GM19324 (cell line): Measurements from ENCODE around the gene HAGHL.
"Not testable (repeated sequence)": the region's sequence is repeated elsewhere in the genome, so short reads cannot be mapped to it uniquely, and the experiment has no call there.

Experiments used
- ATAC-seq: cut with Tn5 transposase; IDR thresholded peaks from one replicate; pipeline ENCODE4 v1.9.1; 2021; ENCODE audit warnings: mild to moderate bottlenecking, moderate library complexity; ENCODE audit not compliant: unreplicated experiment, low FRiP score

The HAGHL gene

DNA sequence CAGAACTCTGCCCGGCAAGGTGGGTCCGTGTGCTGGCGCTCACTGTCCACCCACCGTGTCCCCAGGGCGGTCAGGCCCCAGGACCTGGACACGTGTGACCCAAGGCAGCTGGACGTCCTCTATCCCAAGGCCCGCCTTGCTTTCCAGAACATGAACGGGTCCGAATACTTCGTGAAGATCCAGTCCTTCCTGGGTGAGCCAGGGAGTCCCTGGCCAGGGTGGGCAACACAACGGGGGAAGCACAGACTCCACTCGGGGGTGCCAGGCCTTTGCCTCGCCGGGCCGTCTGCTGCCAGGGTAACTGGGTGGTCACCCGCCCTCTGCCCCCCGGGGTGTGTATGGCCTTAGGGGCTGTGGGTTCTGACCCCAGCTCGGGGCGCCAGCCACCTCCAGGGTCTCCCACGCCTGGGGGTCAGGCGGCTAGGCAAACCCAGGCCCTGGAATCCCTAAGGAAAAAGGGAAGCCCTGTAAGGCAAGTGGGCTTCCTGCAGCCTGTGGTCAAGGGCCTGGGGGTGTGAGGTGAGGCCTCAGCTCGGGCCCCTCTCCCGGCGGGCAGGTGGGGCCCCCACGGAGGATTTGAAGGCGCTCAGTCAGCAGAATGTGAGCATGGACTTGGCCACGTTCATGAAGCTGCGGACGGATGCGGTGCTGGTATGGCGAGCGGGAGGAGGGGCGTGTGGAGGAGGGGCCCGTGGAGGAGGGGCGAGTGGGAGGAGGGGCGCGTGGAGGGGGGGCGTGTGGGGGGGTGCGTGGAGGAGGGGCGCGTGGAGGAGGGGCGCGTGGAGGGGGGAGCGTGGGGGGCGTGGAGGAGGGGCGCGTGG, 40.1 kb downstream of the HAGHL start:
- ATAC-seq: no peak

DNA sequence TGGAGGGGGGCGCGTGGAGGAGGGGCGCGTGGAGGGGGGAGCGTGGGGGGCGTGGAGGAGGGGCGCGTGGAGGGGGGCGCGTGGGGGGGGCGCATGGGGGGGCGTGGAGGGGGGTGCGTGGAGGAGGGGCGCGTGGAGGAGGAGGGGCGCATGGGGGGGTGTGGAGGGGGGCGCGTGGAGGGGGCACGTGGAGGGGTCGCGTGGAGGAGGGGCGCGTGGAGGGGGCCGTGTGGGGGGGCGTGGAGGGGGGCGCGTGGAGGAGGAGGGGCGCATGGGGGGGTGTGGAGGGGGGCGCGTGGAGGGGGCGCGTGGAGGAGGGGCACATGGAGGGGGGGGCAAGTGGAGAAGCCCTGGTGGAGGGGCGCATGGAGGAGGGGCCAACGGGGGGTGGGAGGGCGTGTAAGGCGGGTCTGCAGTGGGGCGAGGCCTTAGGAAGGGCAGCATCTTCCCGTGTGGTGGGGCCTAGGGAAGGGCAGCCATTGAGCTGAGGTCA, 40.9 kb downstream of the HAGHL start:
- ATAC-seq: no peak

GRCh38 chr16:768428-768827, 41.5 kb downstream of the HAGHL start:
- ATAC-seq: no peak

DNA sequence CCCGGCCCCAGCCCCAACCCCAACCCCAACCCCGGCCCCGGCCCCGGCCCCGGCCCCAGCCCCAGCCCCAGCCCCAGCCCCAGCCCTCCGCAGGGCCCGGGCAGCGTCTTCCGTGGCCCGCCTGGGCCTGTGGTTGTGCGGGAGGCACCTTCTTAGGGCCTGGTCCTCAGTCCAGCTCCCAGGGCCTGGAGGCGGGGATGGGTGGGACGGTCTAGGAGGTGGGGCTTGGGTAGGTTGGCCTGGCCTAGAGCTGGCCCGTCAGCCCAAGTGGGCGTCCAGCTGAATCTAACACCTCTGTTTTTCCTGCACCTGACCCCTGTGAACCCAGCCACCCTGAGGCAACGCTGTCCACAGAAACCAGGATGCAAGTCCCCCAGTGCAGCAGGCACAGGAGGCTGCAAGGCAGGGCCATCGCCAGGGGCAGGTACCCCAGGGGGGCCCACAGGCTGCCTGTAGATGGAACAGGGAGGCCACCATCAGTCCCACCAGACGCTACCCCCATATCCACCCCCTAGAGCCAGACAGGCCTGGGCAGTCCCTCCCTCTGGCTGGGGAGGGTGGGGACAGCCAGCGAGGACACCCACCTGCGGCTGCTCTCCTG, 42.4 kb downstream of the HAGHL start:
- no peak for ATAC-seq

- no peak for ATAC-seq
These were observed 43.0 kb downstream of the HAGHL start for GRCh38 chr16:769934-770333.

DNA sequence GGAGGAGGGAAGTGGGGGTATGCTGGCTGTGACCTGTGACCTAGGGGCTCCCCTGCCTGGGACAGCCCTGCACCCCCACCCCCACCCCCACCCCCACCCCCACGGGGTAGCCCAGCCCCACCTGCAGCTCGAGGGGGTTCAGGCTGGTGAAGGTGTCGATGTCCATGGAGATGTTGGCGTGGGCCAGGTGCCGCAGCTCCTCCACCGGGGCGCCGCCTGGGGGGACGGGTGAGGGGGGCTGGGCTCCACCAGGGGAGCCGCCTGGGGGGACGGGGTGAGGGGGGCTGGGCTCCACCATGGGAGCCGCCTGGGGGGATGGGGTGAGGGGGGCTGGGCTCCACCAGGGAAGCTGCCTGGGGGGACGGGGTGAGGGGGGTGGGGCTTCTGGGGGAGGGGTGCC, 43.5 kb downstream of the HAGHL start:
- ATAC-seq: no peak

GRCh38 chr16:772959-773358, 46.1 kb downstream of the HAGHL start:
- ATAC-seq: no peak

DNA sequence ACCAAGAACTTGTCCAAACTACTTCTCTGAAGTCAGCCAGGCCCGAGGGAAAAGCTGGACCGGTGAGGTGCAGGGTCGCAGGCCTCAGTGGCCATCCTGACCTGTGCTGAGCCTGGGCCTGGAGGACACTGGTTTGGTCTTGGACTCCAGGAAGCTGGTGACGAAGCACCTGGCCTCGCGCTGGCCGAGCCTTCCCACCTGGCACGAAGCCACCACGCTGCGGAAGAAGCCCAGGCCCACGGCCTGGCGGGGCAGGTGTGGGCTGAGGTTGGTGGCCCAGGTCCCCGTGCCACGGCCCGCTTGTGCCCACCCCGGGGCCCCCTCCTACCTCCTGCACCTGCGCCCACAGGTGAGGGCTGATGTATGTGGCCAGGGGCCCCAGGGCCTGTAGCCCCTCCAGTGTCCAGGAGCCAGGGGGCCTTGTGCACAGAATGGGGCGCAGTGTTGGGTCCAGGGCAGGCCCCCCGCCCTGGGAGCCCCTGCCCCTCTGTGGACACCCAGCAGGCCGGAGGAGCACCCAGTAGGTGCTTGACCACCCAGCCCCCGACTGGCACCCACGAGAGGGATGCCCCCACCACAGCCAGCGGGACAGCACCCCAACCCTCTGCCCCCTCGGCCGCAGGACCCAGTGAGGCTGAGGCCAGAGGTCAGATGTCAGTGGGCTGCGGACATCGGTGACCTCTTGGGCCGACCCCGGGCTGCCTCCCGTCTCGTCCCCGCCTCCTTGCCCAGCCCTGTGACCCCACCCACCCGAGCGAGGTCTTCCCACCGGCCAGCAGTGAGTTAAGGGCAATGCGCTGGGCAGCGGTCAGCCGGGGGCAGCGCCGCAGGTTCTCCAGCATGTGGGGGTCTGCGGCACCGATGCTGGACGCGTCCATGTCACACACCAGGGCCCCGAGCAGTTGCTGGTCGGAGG, 47.4 kb downstream of the HAGHL start:
- no peak for ATAC-seq

DNA sequence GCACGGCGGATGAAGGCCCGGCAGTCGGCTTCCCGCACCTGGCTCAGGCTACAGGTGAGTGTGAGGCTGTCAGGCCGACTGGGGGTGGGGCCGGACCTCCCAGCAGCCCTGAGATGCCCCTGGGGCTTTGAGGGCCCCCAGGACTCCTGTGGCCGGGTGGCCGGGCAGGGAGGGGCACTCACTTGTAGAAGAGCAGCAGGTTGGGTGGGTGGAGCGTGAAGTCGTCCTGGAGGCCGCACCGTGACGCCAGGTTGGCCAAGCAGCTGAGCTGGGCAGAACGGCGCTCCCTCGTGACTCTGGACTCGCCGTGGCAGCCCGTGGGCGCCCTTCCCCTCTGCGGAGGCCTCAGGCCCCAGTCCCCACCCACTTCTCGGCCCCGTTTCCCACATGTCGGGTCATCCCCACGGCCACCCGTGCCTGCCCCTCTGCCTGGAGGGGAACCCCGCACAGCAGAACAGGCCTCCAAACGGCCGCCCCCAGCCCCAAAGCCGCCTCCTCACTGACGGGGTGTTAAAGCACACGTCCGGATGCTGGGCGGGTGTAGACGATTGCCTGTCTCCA, 48.4 kb downstream of the HAGHL start:
- no peak for ATAC-seq

DNA sequence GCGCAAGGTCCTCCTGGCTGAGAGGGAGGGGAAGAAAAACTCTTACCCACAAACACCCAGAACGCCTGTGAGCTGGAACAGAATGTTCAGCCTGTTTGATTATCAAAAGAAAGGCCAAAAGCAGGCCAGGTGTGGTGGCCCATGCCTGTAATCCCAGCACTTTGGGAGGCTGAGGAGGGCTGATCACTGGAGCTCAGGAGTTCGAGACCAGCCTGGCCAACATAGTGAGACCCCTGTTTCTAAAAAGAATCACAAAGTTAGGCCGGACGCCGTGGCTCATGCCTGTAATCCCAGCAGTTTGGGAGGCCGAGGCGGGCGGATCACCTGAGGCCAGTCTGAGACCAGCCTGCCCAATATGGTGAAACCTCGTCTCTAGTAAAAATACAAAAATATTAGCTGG, 49.4 kb downstream of the HAGHL start:
- not testable (repeated sequence) for ATAC-seq

DNA sequence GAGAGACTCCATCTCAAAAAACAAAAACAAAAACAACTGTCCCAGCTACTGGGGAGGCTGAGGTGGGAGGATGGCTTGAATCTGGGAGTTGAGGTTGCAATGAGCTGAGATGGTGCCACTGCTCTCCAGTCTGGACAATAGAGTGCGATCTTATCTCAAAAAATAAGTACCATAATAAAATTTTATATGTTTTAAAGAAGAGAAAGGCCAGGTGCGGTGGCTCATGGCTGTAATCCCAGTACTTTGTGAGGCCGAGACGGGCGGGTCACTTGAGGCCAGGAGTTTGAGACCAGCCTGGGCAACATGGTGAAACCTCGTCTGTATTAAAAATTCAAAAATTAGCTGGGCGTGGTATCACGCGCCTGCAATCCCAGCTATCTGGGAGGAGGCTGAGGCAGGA, 49.9 kb downstream of the HAGHL start:
- ATAC-seq: no peak

GRCh38 chr16:777826-778225, 50.9 kb downstream of the HAGHL start:
- ATAC-seq: no peak

DNA sequence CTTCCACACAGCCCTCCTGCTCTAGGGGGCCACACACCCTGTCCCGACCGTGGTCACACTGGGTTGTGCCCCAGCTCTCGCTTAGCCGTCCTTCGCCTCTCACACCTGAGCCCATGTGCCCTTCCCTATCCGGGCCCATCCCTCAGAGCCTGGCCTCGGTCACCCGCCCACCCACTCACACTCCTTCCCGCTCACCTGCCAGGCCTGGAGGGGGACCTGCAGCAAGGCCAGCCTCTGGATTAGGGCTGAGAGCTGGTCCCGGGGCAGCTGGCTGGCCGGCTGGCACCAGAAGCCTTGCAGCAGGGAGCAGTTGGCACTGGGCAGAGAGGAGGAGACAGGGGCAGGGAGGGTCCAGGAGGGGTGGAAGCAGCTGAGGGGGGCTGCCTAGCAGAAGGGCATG, 51.5 kb downstream of the HAGHL start:
- no peak for ATAC-seq

- ATAC-seq: no peak
These were observed 52.1 kb downstream of the HAGHL start for GRCh38 chr16:778909-779527.
